Measurements from ENCODE around the gene HFM1.
"Not testable (repeated sequence)": the region's sequence is repeated elsewhere in the genome, so short reads cannot be mapped to it uniquely, and the experiment has no call there.

The HFM1 gene

DNA sequence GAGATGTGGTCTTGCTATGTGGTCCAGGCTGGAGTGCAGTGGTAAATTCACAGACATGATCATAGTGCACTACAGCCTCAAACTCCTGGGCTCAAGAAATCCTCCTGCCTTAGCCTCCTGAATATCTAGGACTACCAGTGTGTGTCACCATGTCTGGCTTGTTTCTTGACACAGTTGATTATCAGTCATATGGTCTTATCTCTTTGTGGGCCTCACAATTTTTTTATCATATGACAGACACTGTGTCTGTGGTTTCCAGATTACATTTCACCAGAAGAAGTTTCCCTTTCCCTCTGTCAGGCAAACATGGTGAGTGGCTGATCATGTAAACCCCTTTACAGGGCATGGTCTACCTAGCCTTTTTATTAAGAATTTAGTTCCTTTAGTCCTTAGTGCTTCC, 96.1 kb downstream of the HFM1 start:
- H3K4me3 ChIP-seq (ENCODE audit: low read length in 2 of 2) = no peak overlapping the region
- H3K79me1 ChIP-seq (ENCODE audit: low read depth, low read length) = no peaks in the 10 kb centered on the region
- H2AFZ ChIP-seq (ENCODE audit: low read length) = no peak overlapping the region
- no peak overlapping the region for H3K14ac ChIP-seq (ENCODE audit: low read length)
- H3K4me1 ChIP-seq (ENCODE audit: control insufficient read depth in 2 of 2, insufficient read depth in 1 of 2, low read depth in 1 of 2, low read length in 2 of 2) = no peaks in the 10 kb centered on the region
- no peak overlapping the region for H2BK12ac ChIP-seq (ENCODE audit: low read length)
- H2BK120ac ChIP-seq (ENCODE audit: low read depth, low read length) = no peak overlapping the region
- H3K4ac ChIP-seq (ENCODE audit: low read length) = no peak overlapping the region
- no peak overlapping the region for H3K9ac ChIP-seq (ENCODE audit: low read depth, low read length, poor library complexity)
- H4K8ac ChIP-seq (ENCODE audit: low read depth, low read length) = no peak overlapping the region
- DNase-seq (ENCODE audit: low spot score) = no peak
- H2AK5ac ChIP-seq (ENCODE audit: low read depth, low read length) = no peak overlapping the region
- no peak overlapping the region for H3K27ac ChIP-seq (replicated peaks; ENCODE audit: low read length)
- H3K36me3 ChIP-seq (replicated peaks in 1 of 2; ENCODE audit: control insufficient read depth in 2 of 2, insufficient read depth in 2 of 2, low read length in 2 of 2) = peaks cover 0 to 14% of the 10 kb centered on the region in 2 donors
- H3K4me2 ChIP-seq (ENCODE audit: insufficient read depth, low read length, poor library complexity, severe bottlenecking) = no peak overlapping the region
- H2BK5ac ChIP-seq (ENCODE audit: low read length) = no peak overlapping the region
- no peak overlapping the region for H2BK15ac ChIP-seq (ENCODE audit: low read length)
- H3K9me3 ChIP-seq (replicated peaks in 1 of 2; ENCODE audit: control insufficient read depth in 2 of 2, insufficient read depth in 1 of 2, low read depth in 1 of 2, low read length in 2 of 2) = peaks cover 4 to 28% of the 10 kb centered on the region in 2 donors
- no peak overlapping the region for H3K18ac ChIP-seq (ENCODE audit: low read length)
- H3K27me3 ChIP-seq (ENCODE audit: control insufficient read depth in 3 of 3, insufficient read depth in 3 of 3, low read depth in 1 of 3, low read length in 3 of 3) = no peaks in the 10 kb centered on the region
- no peak overlapping the region for H4K91ac ChIP-seq (ENCODE audit: low read depth, low read length, poor library complexity)
- no peak overlapping the region for H3K23ac ChIP-seq (ENCODE audit: low read depth, low read length, poor library complexity)

- H3K14ac ChIP-seq (ENCODE audit: low read length) = no peak overlapping the region
- H3K4me3 ChIP-seq (ENCODE audit: low read length in 2 of 2) = no peak overlapping the region
- H4K91ac ChIP-seq (ENCODE audit: low read depth, low read length, poor library complexity) = no peak overlapping the region
- no peak overlapping the region for H2BK15ac ChIP-seq (ENCODE audit: low read length)
- no peak overlapping the region for H3K27ac ChIP-seq (replicated peaks; ENCODE audit: low read length)
- H3K23ac ChIP-seq (ENCODE audit: low read depth, low read length, poor library complexity) = no peak overlapping the region
- no peak overlapping the region for H3K18ac ChIP-seq (ENCODE audit: low read length)
- H4K8ac ChIP-seq (ENCODE audit: low read depth, low read length) = no peak overlapping the region
- no peaks in the 10 kb centered on the region for H3K27me3 ChIP-seq (ENCODE audit: control insufficient read depth in 3 of 3, insufficient read depth in 3 of 3, low read depth in 1 of 3, low read length in 3 of 3)
- H3K36me3 ChIP-seq (replicated peaks in 1 of 2; ENCODE audit: control insufficient read depth in 2 of 2, insufficient read depth in 2 of 2, low read length in 2 of 2) = peaks cover 0 to 9% of the 10 kb centered on the region in 2 donors
- DNase-seq (ENCODE audit: low spot score) = no peak
- H3K4me1 ChIP-seq (ENCODE audit: control insufficient read depth in 2 of 2, insufficient read depth in 1 of 2, low read depth in 1 of 2, low read length in 2 of 2) = no peaks in the 10 kb centered on the region
- H2BK12ac ChIP-seq (ENCODE audit: low read length) = no peak overlapping the region
- no peaks in the 10 kb centered on the region for H3K79me1 ChIP-seq (ENCODE audit: low read depth, low read length)
- no peak overlapping the region for H3K9ac ChIP-seq (ENCODE audit: low read depth, low read length, poor library complexity)
- no CpG with 5 or more reads among the region's 1 CpG for WGBS, 2 donors (ENCODE audit: extremely low coverage in 2 of 2, insufficient read length in 2 of 2, insufficient replicate concordance in 1 of 2)
- H3K4ac ChIP-seq (ENCODE audit: low read length) = no peak overlapping the region
- no peak overlapping the region for H2BK5ac ChIP-seq (ENCODE audit: low read length)
- H3K9me3 ChIP-seq (replicated peaks in 1 of 2; ENCODE audit: control insufficient read depth in 2 of 2, insufficient read depth in 1 of 2, low read depth in 1 of 2, low read length in 2 of 2) = peaks cover 5 to 28% of the 10 kb centered on the region in 2 donors
- H2AK5ac ChIP-seq (ENCODE audit: low read depth, low read length) = no peak overlapping the region
- no peak overlapping the region for H2AFZ ChIP-seq (ENCODE audit: low read length)
- H2BK120ac ChIP-seq (ENCODE audit: low read depth, low read length) = no peak overlapping the region
- H3K4me2 ChIP-seq (ENCODE audit: insufficient read depth, low read length, poor library complexity, severe bottlenecking) = no peak overlapping the region
These were observed 96.7 kb downstream of the HFM1 start for GRCh38 chr1:91307784-91308409.

DNA sequence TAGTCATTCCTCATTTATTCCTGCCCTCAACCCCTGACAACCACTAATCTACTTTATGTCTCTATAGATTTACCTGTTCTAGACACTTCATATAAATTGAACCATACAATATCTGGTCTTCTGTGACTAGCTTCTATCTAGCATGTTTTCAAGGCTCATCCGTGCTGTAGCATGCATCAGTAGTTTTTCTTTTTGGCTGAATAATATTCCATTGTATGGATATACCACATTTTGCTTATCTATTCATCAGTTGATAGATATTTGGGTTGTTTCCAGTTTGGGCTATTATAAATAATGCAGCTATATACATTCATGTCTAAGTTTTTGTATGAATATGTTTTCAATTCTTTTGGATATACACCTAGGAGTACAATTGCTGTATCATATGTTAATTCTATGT, 101.5 kb downstream of the HFM1 start:
- Histone ChIP-seq H2BK120ac (ENCODE audit: low read depth, low read length) (no peak overlapping the region), H3K4me2 (ENCODE audit: insufficient read depth, low read length, poor library complexity, severe bottlenecking) (no peak overlapping the region), H2AK5ac (ENCODE audit: low read depth, low read length) (no peak overlapping the region), H3K27ac (replicated peaks; ENCODE audit: low read length) (no peak overlapping the region), H3K27me3 (ENCODE audit: control insufficient read depth in 3 of 3, insufficient read depth in 3 of 3, low read depth in 1 of 3, low read length in 3 of 3) (no peaks in the 10 kb centered on the region), H3K36me3 (replicated peaks in 1 of 2; ENCODE audit: control insufficient read depth in 2 of 2, insufficient read depth in 2 of 2, low read length in 2 of 2) (no peaks in the 10 kb centered on the region), H4K91ac (ENCODE audit: low read depth, low read length, poor library complexity) (no peak overlapping the region), H2BK5ac (ENCODE audit: low read length) (no peak overlapping the region), H3K9ac (ENCODE audit: low read depth, low read length, poor library complexity) (no peak overlapping the region), H2BK12ac (ENCODE audit: low read length) (no peak overlapping the region), H3K23ac (ENCODE audit: low read depth, low read length, poor library complexity) (no peak overlapping the region), H3K4me3 (ENCODE audit: low read length in 2 of 2) (no peak overlapping the region), H2BK15ac (ENCODE audit: low read length) (no peak overlapping the region), H4K8ac (ENCODE audit: low read depth, low read length) (no peak overlapping the region), H3K14ac (ENCODE audit: low read length) (no peak overlapping the region), H3K79me1 (ENCODE audit: low read depth, low read length) (no peaks in the 10 kb centered on the region), H3K4ac (ENCODE audit: low read length) (no peak overlapping the region), H3K4me1 (ENCODE audit: control insufficient read depth in 2 of 2, insufficient read depth in 1 of 2, low read depth in 1 of 2, low read length in 2 of 2) (no peaks in the 10 kb centered on the region), H2AFZ (ENCODE audit: low read length) (no peak overlapping the region), H3K18ac (ENCODE audit: low read length) (no peak overlapping the region), H3K9me3 (replicated peaks in 1 of 2; ENCODE audit: control insufficient read depth in 2 of 2, insufficient read depth in 1 of 2, low read depth in 1 of 2, low read length in 2 of 2) (peaks cover 2 to 4% of the 10 kb centered on the region in 2 donors)
- no CpG with 5 or more reads among the region's 1 CpG for WGBS, 2 donors (ENCODE audit: extremely low coverage in 2 of 2, insufficient read length in 2 of 2, insufficient replicate concordance in 1 of 2)
- DNase-seq (ENCODE audit: low spot score) = no peak

DNA sequence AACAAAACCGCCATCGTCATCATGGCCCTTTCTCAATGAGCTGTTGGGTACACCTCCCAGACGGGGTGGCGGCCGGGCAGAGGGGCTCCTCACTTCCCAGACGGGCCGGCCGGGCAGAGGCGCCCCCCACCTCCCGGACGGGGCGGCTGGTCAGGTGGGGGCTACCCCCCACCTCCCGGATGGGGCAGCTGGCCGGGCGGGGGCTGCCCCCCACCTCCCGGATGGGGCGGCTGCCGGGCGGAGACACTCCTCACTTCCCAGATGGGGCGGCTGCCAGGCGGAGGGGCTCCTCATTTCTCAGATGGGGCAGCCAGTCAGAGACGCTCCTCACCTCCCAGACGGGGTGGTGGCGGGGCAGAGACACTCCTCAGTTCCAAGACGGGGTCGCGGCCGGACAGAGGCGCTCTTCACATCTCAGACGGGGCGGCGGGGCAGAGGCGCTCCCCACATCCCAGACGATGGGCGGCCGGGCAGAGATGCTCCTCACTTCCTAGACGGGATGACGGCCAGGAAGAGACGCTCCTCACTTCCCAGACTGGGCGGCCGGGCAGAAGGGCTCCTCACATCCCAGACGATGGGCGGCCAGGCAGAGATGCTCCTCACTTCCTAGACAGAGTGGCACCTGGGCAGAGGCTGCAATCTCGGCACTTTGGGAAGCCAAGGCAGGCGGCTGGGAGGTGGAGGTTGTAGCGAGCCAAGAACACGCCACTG, 115.6 kb downstream of the HFM1 start:
- not testable (repeated sequence) for H4K91ac ChIP-seq (ENCODE audit: low read depth, low read length, poor library complexity); H3K4me3 ChIP-seq (ENCODE audit: low read length in 2 of 2); H3K9me3 ChIP-seq (replicated peaks in 1 of 2; ENCODE audit: control insufficient read depth in 2 of 2, insufficient read depth in 1 of 2, low read depth in 1 of 2, low read length in 2 of 2); H3K27ac ChIP-seq (replicated peaks; ENCODE audit: low read length); H3K4me1 ChIP-seq (ENCODE audit: control insufficient read depth in 2 of 2, insufficient read depth in 1 of 2, low read depth in 1 of 2, low read length in 2 of 2); DNase-seq (ENCODE audit: low spot score); H3K9ac ChIP-seq (ENCODE audit: low read depth, low read length, poor library complexity); H2BK5ac ChIP-seq (ENCODE audit: low read length); H3K14ac ChIP-seq (ENCODE audit: low read length); H2BK15ac ChIP-seq (ENCODE audit: low read length); H3K4me2 ChIP-seq (ENCODE audit: insufficient read depth, low read length, poor library complexity, severe bottlenecking); H3K79me1 ChIP-seq (ENCODE audit: low read depth, low read length); H3K23ac ChIP-seq (ENCODE audit: low read depth, low read length, poor library complexity); H3K36me3 ChIP-seq (replicated peaks in 1 of 2; ENCODE audit: control insufficient read depth in 2 of 2, insufficient read depth in 2 of 2, low read length in 2 of 2); H3K4ac ChIP-seq (ENCODE audit: low read length); H3K27me3 ChIP-seq (ENCODE audit: control insufficient read depth in 3 of 3, insufficient read depth in 3 of 3, low read depth in 1 of 3, low read length in 3 of 3); H3K18ac ChIP-seq (ENCODE audit: low read length); H2AFZ ChIP-seq (ENCODE audit: low read length); H2AK5ac ChIP-seq (ENCODE audit: low read depth, low read length); H4K8ac ChIP-seq (ENCODE audit: low read depth, low read length); H2BK120ac ChIP-seq (ENCODE audit: low read depth, low read length); H2BK12ac ChIP-seq (ENCODE audit: low read length)
- no CpG with 5 or more reads among the region's 47 CpGs for WGBS, 2 donors (ENCODE audit: extremely low coverage in 2 of 2, insufficient read length in 2 of 2, insufficient replicate concordance in 1 of 2)
